Right renal pelvis (tissue), 4 donors: ENCODE results near the gene RASSF7. TPM values are rescaled to one million over a fixed set of nuclear protein-coding genes. Genes with fewer than 3 reads are reported as not detected.

Source experiments
- DNase-seq, 4 donors: peaks; one replicate each; pipeline ENCODE4 v3.0.0-alpha.2; 2013; ENCODE audit warnings: low read depth in 4 of 4, low spot score in 3 of 4, missing footprints in 1 of 4
- polyA plus RNA-seq, 4 donors: library from polyadenylated mRNA; unstranded; fragments of 120-200 nt; gene quantifications; one replicate each; pipeline ENCODE4 v1.2.1, GENCODE V29; 2013; ENCODE audit not compliant: insufficient read length in 4 of 4

The RASSF7 gene
- polyA plus RNA-seq, 4 donors = 42.7 to 68.7 (median 45.2) TPM

DNA sequence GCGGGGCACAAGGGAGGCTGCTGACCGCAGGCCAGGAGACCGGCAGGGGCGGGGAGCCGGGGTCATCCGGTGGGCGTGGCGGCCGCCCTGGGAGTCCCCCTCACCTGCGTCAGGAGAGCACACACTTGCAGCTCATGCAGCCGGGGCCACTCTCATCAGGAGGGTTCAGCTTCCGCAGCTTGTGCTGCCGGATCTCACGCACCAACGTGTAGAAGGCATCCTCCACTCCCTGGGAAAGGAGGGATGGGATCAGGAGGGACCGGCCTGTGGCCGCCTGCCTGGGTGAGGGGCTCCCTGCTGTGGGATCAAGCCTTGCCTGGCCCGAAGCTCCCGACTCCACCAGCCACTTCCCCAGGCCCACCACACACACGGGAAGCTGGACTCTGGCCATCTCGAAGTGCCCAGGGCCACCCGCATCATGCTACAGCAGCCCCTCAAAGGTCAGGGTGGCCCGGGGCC, 28.2 kb upstream of the RASSF7 start:
- no peak for DNase-seq

- DNase-seq = no peak
Measured at GRCh38 chr11:532986-533585, 27.7 kb upstream of the RASSF7 start.

- DNase-seq = no peak
Measured at GRCh38 chr11:533586-534395, 27.0 kb upstream of the RASSF7 start.

DNA sequence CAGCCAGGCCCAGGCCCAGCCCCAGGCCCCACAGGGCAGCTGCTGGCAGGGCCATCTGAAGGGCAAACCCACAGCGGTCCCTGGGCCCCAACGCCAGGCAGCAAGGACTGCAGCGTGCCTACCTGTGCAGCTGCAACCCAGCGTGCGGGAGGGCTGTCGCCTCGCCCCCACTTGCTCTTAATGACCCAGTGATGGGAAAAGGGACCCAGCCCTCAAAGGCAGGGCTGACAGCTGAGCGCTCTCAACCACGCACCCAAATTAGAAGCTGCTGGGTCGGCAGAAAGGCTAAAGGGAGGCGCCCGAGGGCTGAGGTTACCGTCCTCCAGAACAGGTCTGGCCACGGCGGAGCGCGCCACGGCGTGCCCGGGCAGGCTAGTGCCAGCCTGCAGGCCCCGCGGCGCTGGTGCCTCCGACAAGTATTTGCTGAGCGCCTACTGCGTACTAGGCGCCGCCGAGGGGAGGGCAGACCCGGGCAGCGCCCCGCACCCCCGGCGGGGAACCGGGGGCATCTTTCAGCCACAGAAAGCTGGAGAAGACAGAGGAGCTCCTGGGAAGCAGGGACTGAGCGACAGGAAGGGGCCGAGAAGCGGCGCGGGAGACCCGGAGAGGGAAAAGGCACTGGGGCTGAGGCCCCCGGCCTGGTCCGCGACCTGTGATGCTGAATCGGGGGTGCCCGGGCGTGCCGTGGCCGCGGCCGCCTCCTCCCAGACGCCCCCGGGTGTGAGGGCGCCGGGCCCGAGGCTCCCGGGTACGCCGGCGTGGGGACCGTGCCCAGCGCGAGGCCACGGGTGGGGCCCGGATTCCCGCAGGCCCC, 26.2 kb upstream of the RASSF7 start:
- no peak for DNase-seq

GRCh38 chr11:535210-535518, 25.6 kb upstream of the RASSF7 start:
- DNase-seq = no peak

GRCh38 chr11:535519-536454, 25.0 kb upstream of the RASSF7 start, which contains the start of gene HRAS:
HRAS (minus strand) TSS chr11:535576.
- peak; percentile 89 to 92 (median 90) for DNase-seq

DNA sequence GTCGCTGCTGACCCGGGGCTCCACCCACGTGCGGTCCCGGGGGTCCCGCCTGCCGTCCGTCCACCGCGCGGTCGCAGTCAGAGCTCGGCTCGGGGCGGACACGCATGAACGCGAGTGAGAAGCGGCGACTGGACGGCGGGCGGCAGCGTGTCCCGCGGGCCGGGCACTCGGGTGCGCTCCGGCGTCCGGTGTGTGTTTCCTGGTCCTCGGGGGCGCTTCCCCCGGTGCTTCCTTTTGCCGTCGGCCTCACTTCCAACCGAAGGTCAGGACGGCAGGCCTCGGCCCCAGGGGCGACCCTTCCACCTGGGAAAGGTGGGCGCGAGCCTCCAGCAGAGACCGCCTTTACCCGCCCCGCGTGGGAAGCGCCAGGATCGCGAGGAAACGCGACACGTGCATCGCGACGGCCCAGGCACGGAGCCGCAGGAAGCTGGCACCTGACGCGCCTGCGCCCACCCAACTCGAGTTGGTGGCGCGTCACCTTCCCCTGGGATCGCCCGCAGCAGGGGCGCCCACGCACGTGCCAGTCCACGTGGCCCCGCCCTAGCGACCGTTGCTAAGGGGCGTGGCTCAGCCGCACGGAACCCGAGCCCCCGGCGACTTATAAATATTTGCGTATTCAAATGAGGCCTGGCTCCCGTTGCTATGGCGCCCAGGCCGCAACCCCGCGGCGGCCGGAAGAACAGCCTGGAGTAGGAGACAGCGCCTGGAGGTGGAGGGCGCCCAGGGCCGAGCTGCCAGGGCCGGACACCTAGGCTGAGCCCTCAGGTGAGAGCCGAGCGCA, 23.7 kb upstream of the RASSF7 start, which contains the start of gene LRRC56:
TSS of gene LRRC56 (plus strand) at position 687 of the 781 bp plus-strand sequence. CDS start 3,158 bp downstream, outside the sequence.
- peak in 2 of 4 donors; percentile 54 to 60 for DNase-seq

DNA sequence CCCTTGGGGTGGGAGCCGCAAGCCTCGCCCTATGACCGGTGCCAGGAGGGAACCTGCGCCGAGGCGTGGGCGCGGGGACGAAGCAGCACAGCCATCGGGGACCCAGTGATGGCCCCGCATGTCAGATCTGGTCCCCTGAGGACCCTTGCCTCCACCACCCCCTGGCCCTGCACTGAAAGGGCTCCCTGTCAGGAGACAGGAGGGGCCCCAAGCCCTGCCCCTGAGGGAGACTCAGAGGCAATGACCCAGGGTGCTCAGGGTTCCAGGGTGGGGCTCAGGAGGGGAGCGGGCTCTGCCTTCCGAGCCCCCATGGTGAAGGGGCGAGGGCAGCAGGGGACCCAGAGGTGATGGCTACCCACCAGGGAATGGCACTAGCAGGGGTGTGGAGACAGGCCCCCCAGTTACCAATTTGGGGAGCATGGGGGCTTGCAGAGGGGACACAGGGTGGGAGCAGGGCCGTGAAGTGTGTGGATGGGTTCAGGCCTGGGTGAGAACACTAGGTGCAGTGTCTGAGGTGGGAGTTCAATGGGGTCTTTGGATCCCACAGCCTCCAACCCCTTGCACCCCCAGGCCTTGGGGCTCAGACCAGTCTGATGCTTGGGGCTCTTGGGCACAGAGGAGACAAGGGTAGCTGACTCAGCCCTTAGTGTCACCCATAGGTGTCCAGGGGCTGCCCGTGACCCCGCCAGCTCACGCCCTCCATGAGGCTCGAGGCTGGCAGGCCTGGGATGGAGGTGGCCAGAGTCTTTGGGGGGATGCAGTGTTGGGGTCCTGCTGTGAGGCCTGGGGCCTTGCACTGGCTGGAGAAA, 22.9 kb upstream of the RASSF7 start:
- DNase-seq = no peak

DNA sequence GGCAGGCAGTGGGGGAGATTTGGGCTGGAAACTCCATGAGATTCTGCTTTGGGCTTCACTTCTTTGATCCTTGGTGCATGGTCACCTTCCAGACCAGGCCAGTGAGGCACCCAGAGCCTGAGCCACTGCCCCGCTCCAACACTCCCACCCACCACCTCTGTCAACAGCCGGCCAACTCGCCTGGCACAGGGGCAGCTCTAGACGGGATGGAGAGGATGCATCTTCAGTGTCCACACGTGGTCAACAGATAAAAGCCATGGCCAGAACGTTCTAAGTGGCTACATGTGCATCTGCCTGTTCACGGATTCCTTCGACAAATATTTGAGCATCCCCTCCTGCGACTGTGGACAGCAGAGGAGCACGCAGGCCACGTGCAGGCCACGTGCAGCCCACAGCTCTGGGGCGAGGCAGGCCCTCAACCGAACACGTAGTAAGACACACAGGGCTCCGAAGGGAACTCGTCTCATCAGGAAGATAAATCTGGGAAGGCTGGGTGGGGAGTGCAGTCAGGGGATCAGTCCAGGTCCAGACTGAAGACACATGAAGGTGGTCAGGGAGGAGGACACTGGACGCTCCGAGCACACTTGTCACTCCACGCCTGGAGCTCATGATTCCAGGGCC, 22.2 kb upstream of the RASSF7 start:
- DNase-seq = no peak

DNA sequence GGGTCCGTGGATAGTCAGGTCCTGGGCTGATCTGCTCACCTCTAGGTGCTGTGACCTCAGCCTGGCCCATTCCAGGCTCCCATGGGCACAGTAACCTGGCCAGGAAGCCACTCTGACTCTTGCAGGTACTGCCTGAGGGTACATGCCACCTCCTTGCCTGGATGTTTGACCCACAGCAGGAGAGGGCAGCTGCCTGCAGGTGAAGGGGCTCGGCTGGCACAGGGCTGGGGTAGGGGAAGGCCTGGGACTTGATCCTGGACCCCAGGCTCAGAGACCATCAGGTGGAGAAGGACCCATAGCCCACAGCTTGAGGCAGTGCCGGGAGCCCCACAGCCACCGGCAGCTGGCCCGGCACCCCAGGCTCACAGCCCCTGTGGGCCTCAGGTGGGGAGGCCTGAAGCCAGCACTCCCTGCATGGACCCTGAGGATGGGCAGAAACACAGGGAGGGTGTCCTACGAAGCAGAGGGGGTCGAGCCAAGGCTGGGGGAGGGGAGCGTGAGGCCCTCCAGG, 20.7 kb upstream of the RASSF7 start:
- no peak for DNase-seq

DNA sequence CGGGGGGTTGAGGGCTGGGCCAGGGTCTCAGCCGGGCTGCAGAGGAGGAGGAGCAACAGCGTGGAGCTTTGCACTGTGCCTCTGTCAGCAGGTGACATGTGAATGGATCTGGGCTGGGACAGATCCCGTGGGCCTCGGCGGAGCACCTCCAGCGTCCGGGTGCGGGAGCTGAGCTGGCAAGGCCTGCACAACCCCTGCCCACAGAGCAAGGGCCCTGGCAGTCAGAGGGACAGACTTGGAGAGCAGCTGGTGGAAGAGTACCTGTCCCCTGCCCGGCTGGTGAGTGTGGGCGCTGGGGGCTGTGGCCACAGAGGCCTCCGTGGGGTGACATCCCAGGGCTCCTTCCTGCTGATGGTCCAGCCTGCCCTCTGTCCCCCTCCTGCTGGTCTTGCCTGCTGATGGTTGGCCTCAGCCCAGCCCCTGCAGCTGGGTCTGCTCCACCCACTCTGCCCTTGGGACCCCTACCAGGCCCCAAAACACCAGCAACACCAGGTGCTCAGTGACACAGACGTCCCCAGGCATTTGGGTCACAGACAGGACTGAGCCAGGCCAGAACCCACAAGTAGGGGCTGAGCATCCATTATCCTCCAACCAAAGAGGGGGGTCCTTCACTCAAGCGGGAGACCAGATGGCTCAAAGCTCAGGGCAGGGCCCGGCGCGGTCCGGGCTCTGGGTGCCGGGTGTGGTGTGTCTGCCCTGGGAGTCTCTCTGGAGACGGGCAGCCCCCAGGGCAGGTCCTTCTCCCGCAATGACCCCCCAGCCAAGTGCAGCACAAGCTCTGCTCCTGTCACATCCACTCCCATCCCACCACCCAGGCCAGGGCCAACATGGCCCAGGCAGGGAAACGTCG, 20.0 kb upstream of the RASSF7 start:
- DNase-seq = no peak

- no peak for DNase-seq
Measured at GRCh38 chr11:541433-541885, 19.3 kb upstream of the RASSF7 start.

DNA sequence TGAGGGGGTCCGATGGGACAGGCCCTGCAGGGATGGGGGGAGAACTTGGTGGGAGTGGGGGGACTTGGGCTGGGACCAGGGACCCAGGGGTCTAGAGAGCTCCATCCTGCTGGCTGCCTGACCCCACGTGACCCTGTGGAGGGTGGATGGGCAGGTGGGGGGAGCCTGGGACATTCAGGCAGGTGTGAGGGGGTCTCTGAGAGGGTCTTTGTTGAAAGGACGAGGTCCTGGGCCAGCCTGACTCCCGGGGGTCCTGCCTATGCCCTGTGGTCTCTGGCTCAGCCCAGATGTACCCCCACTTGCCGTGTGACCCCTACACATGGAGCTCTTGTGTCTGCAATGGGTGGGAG, 16.0 kb upstream of the RASSF7 start:
- DNase-seq = no peak

GRCh38 chr11:545171-545570, 15.6 kb upstream of the RASSF7 start:
- no peak for DNase-seq

- no peak for DNase-seq
Measured at GRCh38 chr11:548700-549603, 11.8 kb upstream of the RASSF7 start.
